ENCODE measurements around the gene HS6ST2.
A peak's percentile ranks its signal among the peaks of the same experiment; 100 is the strongest.
"Not testable (repeated sequence)": the region's sequence is repeated elsewhere in the genome, so short reads cannot be mapped to it uniquely, and the experiment has no call there.

HS6ST2 gene

GRCh38 chrX:132958091-132958703, at the start of gene HS6ST2:
Gene HS6ST2 (minus strand): TSS chrX:132958629.
- DNase-seq, result no peak

GRCh38 chrX:133007458-133007857, 49.0 kb upstream of the HS6ST2 start:
- no peak for DNase-seq

- DNase-seq, result no peak
These were observed 47.2 kb upstream of the HS6ST2 start for GRCh38 chrX:133005616-133006015.

DNA sequence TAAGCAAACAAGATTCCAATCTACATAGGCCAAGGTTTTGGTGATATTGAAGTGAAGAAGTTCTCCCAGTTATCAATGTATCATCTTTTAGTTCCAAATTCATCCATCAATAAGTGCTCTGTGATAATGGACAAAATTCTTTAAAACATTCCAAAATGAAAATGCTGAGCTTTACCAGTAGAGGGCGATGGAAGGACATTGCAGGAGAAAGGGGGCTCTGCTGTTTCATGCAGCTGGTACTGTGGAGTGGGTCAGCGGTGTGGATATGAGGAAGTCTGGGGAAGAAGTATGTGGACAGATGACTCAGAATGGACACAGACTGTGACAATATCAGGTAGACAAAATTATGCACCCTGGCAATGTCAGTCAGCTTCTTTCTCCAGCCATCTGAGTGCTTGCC, 46.6 kb upstream of the HS6ST2 start:
- peak; percentile 0 for DNase-seq

DNA sequence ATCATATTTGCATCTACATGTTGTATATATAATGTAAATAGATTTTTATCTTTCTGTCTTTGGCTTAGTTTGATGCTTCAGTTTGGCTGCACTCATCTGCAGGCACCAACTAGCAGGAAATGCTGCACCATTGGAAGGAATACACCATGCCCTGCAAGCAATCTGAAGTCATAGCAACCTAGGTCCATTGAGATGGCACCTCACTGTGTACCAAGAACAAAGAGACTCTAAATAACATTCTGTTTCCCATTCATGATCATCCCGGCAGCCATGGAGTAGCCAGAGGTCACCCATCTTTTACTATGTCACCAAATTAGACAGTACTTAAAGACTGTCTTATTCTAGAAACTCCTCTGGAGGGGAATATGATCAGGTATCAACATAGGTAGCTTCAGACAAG, 40.8 kb upstream of the HS6ST2 start:
- no peak for DNase-seq

GRCh38 chrX:132990835-132991234, 32.4 kb upstream of the HS6ST2 start:
- no peak for DNase-seq

DNA sequence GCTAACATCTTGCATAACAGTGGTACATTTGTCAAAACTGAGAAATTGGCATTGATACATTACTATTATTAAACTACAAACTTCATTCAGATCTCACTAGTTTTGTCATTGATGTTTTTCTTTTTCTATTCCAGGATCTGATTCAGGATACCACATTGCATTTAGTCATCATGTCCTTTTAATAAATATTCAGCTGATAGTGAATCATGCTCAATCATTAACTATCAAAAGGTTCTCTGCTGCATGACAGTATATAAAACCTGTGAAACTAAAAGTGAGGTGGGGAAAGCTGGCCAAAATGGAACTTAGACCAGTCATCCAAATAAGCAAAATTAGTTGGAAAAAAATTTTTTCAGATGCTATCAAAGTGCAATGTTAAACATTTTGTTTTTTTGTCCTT, 28.1 kb upstream of the HS6ST2 start:
- no peak for DNase-seq

GRCh38 chrX:132984058-132984650, 25.7 kb upstream of the HS6ST2 start:
- DNase-seq, result no peak

- DNase-seq, result no peak
These were observed 25.1 kb upstream of the HS6ST2 start for GRCh38 chrX:132983496-132983895.

DNA sequence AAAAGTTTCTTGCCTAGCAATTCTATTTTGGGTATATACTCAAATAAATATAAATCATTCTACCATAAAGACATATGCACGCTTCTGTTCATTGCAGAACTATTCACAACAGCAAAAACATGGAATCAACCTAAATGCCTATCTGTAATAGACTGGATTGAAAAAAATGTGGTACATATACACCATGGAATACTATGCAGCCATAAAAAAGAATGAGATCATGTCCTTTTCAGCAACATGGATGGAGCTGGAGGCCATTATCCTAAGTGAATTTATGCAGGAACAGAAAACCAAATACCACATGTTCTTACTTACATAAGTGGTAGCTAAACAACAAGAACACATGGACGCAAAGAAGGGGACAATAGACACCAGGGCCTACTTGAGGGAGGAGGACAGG, 21.6 kb upstream of the HS6ST2 start:
- not testable (repeated sequence) for DNase-seq

DNA sequence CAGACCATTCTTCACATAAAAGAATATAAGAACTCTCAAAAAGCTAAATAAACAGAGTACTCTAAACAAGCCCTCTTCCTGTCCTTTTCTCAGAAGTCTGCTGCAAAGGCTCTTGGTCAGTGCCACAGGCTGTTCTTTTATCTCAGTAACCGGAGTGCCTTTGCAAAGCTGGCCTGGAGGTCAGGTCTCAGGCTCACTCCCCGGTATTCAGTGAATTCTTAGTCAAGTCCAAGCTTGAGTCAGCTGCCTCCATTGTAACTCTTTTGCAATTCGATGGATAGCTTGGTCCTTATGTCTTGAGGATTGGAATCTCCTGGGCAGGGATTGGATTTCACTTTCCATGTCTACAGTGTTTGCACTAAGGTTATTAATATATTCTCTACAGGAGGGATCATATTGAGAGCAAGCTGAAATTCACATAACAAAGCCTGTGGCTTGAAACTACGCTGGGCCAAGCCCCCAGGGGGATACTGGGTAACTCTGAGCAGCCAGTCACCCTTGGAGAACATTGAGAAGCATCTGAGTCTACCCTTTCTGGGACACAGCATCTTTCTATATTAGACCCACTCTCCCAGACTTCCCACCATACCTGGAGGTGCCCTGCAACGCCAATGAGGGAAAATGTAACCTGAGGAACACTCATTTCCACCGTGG, 10.0 kb upstream of the HS6ST2 start:
- no peak for DNase-seq

- DNase-seq, result no peak
These were observed 8.6 kb upstream of the HS6ST2 start for GRCh38 chrX:132967049-132967448.

DNA sequence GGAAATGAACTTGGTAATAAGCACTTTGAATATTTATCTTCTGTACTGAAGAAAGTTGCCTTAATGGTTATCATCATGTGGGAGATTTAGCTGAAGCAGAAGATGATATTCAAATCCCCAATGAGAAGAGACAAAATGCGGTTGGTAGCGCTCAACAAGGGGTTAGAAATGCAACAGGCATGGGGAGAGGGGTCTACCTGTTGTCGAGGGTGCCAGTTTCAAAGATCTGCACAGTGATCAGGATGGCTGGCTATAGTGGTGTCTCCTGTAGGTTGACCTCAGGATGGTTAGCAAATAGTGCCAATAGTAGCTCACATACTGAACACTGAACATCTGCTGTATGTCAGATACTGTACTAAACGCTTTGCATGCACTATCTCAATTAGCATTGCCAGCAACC, 7.0 kb upstream of the HS6ST2 start:
- DNase-seq, result no peak

- DNase-seq, result no peak
These were observed 3.1 kb upstream of the HS6ST2 start for GRCh38 chrX:132961511-132961910.

DNA sequence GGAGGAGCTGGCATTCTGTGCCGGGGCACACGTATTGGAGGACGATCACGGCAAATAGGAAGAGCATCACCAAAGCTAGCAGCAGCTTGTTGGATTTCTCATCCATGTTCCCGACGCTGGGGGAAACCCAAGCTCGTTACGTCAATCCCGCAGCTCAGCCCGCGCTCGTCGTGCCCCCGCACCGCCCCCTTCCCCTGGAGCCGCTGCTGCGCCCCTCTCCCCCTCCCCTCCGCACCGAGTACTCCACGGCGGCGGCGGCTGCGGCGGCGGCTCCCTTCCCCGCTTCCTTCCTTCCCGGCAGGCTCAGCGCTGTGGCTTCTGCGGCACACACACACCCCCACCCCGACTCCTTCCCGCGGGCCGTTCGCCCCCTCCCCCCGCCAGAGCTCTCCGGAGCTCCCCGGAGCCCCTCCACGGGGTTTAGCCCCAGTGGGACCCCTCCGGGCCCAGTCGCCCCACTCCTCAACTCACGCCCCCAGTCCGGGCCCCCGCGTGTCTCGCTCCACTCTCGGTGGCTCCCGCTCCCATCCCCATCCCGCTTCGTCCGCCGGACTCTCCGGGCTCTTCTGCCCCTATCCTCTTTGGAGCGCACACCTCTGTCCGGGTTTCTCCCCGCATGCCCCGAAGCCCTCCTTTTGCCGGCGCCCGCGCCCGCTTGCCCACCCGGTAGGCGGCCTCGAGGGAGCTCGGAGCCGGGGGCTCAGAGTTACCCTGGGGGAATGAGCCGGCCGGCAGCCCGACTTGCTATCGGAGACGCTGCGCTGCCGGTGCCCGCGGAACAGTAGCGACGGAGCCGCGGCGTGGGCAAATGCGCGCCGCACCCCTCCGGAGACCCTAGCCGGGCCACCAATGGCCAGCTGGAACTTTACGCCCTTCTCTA, 978 bp downstream of the HS6ST2 start:
- peak; percentile 2 for DNase-seq

GRCh38 chrX:132956421-132957210, 1.8 kb downstream of the HS6ST2 start:
- DNase-seq, result no peak

DNA sequence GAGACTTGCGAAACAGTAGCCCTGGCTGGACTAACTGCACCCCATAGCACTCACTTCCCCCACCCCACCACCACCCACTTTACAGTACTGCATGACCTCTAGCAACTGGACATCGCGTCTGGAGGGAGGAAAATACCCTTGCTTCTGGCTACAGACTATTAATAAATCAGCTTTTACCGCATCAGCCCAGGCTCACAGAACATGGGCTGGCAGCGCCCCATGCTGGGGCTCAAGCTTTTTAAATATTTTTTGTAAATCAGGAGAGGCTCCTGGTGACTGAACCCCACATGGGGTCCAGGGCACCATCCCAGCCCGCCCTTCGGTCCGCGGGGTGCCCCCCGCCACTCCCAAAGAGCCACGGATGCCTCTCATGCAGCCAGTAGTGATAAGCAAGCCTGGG, 2.7 kb downstream of the HS6ST2 start:
- no peak for DNase-seq

- DNase-seq, result no peak
These were observed 4.1 kb downstream of the HS6ST2 start for GRCh38 chrX:132954323-132954722.

DNA sequence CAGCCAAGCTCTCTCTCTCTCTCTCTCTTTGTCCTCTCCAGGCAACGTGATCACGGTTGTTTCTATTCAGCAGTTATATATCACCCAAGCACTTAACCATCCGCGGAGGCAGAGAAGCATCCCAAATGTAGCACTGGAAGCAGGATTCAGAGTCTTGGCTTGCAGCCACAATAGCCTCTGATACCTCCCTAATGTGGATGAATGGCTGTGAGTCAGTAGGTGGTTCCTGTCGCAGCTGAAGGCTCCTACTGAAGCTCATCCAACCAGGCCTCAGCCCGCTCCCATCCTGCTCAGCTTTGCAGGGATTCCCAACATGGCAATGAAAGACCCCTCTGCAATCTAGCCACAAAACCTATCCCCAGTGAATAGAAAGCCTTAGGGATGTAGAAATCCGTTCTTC, 5.1 kb downstream of the HS6ST2 start:
- DNase-seq, result no peak

DNA sequence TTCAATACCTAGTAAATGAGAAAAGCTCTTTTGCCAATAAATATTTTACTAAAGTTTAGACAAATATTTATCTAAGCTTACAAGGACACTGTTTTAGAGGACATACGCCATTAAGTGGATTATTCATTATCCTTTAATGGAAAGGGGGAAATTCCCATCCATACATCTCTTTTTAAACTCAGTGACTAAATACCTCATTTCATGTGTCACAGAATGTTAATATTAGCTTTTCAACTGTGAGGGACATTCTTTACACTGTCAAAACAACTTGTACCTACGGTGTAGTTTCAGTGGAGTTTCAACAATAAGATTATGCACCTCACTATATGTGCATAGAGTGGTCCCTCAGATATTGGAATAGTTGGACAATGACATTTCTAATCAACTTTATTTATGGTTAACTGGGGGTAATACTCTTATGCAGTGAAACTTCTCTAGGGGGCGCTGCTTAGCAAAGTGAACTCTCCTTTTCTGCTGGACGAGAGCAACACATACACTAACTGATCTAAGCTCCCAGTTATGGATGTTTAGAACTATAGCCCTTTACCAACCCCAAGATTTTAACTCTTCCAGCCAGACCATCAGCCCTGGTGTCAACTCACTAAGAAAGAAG, 9.7 kb downstream of the HS6ST2 start:
- no peak for DNase-seq

- not testable (repeated sequence) for DNase-seq
These were observed 13.3 kb downstream of the HS6ST2 start for GRCh38 chrX:132945055-132945599.

All from NCI-H526 treated with DMSO at 0.1 percent for 48 hours (cell line).